ENCODE data around the gene ITGB3. TPM values are rescaled to one million over a fixed set of nuclear protein-coding genes. Genes with fewer than 3 reads are reported as not detected.

Gene ITGB3
- total RNA-seq, 1 experiment from 2014 or later: 0.68 TPM

DNA sequence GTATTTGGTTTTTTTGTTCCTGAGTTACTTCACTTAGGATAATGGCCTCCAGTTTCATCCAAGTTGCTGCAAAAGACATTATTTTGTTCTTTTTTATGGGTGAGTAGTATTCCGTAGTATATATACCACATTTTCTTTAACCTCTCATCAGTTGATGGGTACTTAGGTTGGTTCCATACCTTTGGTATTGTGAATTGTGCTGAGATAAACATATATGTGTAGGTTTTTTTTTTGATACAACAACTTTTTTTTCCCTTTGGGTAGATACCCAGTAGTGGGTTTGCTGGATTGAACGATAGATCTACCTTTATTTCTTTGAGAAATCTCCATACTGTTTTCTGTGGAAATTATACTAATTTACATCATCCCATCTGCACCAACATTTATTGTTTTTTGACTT is 76.9 kb downstream of the ITGB3 start:
- H3K9me3 Mint-ChIP-seq (ENCODE audit: low read depth, unreplicated experiment): peaks cover 3% of the 10 kb centered on the region
- H3K27ac Mint-ChIP-seq (ENCODE audit: unreplicated experiment): no peak overlapping the region
- intact Hi-C loops (cut with micrococcal nuclease; ENCODE audit: unreplicated experiment): no loop called here
- no peaks in the 10 kb centered on the region for H3K36me3 Mint-ChIP-seq (ENCODE audit: insufficient read depth, unreplicated experiment)
- BruUV-seq (replicated peaks): no TSS peak
- no peak for DNase-seq
- peaks cover 31% of the 10 kb centered on the region for H3K4me1 Mint-ChIP-seq (ENCODE audit: low read depth, unreplicated experiment)
- TF ChIP-seq, protein P1, sequence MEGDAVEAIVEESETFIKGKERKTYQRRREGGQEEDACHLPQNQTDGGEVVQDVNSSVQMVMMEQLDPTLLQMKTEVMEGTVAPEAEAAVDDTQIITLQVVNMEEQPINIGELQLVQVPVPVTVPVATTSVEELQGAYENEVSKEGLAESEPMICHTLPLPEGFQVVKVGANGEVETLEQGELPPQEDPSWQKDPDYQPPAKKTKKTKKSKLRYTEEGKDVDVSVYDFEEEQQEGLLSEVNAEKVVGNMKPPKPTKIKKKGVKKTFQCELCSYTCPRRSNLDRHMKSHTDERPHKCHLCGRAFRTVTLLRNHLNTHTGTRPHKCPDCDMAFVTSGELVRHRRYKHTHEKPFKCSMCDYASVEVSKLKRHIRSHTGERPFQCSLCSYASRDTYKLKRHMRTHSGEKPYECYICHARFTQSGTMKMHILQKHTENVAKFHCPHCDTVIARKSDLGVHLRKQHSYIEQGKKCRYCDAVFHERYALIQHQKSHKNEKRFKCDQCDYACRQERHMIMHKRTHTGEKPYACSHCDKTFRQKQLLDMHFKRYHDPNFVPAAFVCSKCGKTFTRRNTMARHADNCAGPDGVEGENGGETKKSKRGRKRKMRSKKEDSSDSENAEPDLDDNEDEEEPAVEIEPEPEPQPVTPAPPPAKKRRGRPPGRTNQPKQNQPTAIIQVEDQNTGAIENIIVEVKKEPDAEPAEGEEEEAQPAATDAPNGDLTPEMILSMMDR (IDR thresholded peaks at IDR 0.05; ENCODE audit: unreplicated experiment): no peak
- H3K4me3 Mint-ChIP-seq (ENCODE audit: low read depth, unreplicated experiment): no peak overlapping the region
- H3K27me3 Mint-ChIP-seq (ENCODE audit: unreplicated experiment): no peaks in the 10 kb centered on the region
- CTCF ChIA-PET: interaction anchor here (0.6 to 1.3 kb wide), 2 partner anchors 280 to 326 kb away, joined by 3 to 4 read pairs; no protein-coding TSS in a partner anchor

DNA sequence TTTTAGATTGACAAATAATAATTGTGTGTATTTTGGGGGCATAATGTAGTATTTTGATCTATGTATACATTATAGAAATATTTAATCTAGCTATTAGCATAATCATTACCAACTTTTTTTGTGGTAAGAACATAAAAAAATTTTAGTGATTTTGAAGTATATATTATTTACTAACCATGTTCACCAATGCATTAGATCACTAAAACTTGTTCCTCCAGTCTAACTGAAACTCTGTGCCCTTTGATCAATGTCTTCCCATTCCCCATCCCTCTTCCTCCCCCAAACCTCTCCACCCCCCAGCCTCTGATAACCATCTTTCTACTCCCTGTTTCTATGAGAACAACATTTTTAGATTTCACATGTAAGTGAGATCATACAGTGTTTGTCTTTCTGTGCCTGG is 78.7 kb downstream of the ITGB3 start:
- H3K27me3 Mint-ChIP-seq (ENCODE audit: unreplicated experiment): no peaks in the 10 kb centered on the region
- H3K27ac Mint-ChIP-seq (ENCODE audit: unreplicated experiment): no peak overlapping the region
- BruUV-seq (replicated peaks): no TSS peak
- intact Hi-C loops (cut with micrococcal nuclease; ENCODE audit: unreplicated experiment): no loop called here
- H3K36me3 Mint-ChIP-seq (ENCODE audit: insufficient read depth, unreplicated experiment): no peaks in the 10 kb centered on the region
- H3K4me3 Mint-ChIP-seq (ENCODE audit: low read depth, unreplicated experiment): no peak overlapping the region
- TF ChIP-seq, protein P1 (IDR thresholded peaks at IDR 0.05; ENCODE audit: unreplicated experiment): no peak
- peaks cover 3% of the 10 kb centered on the region for H3K9me3 Mint-ChIP-seq (ENCODE audit: low read depth, unreplicated experiment)
- no peak for DNase-seq
- CTCF ChIA-PET: no interaction called here
- H3K4me1 Mint-ChIP-seq (ENCODE audit: low read depth, unreplicated experiment): peaks cover 28% of the 10 kb centered on the region

DNA sequence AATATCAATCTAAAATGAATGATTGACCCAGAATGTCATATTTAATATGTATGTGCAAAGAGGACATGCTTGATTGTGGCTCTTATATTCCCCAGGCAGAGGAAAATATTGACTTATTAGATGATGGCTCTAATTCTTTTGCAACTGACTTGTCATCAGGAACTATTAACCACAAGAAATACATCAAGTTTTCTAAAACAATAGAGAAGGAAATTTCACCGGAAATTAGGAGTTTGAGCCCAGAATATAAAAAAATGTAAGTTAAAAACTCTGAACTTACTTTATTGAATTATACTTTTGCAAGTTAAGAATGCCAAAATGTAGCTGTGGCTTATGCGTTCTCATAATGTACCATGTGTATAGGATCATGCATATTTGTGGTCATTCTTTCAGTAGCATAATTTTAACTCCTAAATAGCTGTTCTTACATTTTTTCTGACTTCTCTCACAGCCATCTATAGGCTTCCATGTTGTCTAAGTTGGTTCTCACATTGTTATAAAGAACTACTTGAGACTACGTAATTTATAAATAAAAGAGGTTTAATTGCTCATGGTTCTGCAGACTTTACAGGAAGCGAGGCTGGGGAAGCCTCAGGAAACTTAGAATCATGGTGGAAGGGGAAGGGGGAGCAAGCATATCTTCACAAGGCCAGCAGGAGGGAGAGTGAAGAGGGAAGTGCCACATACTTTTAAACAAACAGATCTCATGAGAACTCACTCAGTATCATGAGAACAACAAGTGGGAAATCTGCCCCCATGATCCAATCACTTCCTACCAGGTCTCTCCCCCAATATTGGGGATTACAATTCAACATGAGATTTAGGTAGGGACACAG is 81.7 kb downstream of the ITGB3 start:
- Mint-ChIP-seq H3K4me1 (ENCODE audit: low read depth, unreplicated experiment) (peaks cover 8% of the 10 kb centered on the region), H3K36me3 (ENCODE audit: insufficient read depth, unreplicated experiment) (no peaks in the 10 kb centered on the region)
- CTCF ChIA-PET: no interaction called here

DNA sequence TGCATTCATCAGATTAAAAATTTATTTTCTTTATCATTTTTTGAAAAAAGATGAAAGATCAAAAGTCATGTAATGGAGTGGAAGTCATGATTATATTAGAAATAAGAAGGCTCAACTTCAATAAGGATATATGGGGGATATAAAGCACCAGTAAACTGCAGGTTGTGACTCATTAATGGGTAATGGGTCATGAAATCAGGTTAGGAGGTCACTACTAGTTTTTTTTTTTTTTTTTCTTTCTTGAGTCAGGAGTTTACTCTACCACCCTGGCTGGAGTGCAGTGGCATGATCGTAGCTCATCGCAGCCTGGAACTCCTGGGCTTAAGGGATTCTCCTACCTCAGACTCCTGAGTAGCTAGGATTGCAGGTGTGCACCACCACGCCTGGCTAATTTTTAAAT is 84.4 kb downstream of the ITGB3 start:
- Mint-ChIP-seq H3K9me3 (ENCODE audit: low read depth, unreplicated experiment) (no peaks in the 10 kb centered on the region), H3K4me1 (ENCODE audit: low read depth, unreplicated experiment) (no peaks in the 10 kb centered on the region), H3K27ac (ENCODE audit: unreplicated experiment) (no peak overlapping the region), H3K27me3 (ENCODE audit: unreplicated experiment) (no peaks in the 10 kb centered on the region), H3K4me3 (ENCODE audit: low read depth, unreplicated experiment) (no peak overlapping the region), H3K36me3 (ENCODE audit: insufficient read depth, unreplicated experiment) (no peaks in the 10 kb centered on the region)
- no peak for DNase-seq
- no TSS peak for BruUV-seq (replicated peaks)
- CTCF ChIA-PET: no interaction called here
- TF ChIP-seq, protein P1 (IDR thresholded peaks at IDR 0.05; ENCODE audit: unreplicated experiment): no peak
- intact Hi-C loops (cut with micrococcal nuclease; ENCODE audit: unreplicated experiment): no loop called here

More for the DNA sequence above, 81.7 kb downstream of the ITGB3 start:
- TF ChIP-seq, protein P1 (IDR thresholded peaks at IDR 0.05; ENCODE audit: unreplicated experiment): no peak
- intact Hi-C loops (cut with micrococcal nuclease; ENCODE audit: unreplicated experiment): no loop called here
- no peak overlapping the region for H3K27ac Mint-ChIP-seq (ENCODE audit: unreplicated experiment)
- H3K4me3 Mint-ChIP-seq (ENCODE audit: low read depth, unreplicated experiment): no peak overlapping the region
- no peaks in the 10 kb centered on the region for H3K27me3 Mint-ChIP-seq (ENCODE audit: unreplicated experiment)
- H3K9me3 Mint-ChIP-seq (ENCODE audit: low read depth, unreplicated experiment): peaks cover 3% of the 10 kb centered on the region
- no peak for DNase-seq
- BruUV-seq (replicated peaks): no TSS peak
